Naive thymus-derived CD8-positive, alpha-beta T cell (primary cell): ENCODE measurements around the gene CDK4. TPM values are rescaled to one million over a fixed set of nuclear protein-coding genes. Genes with fewer than 3 reads are reported as not detected.
"Not testable (repeated sequence)": the region's sequence is repeated elsewhere in the genome, so short reads cannot be mapped to it uniquely, and the experiment has no call there.

ENCODE experiments used
- ATAC-seq, 2 donors: fragments of 150-1000 bp; cut with Tn5 transposase in 1 of 2; sonication (Bioruptor Pico), chemical (Tn5 transposase) in 1 of 2; 1 replicate in 1 of 2; 2 replicates in 1 of 2; pipeline ENCODE4 v1.10.0; 2021; ENCODE audit warnings: mild to moderate bottlenecking in 2 of 2, moderate library complexity in 2 of 2
- POLR2A ChIA-PET: fragments of 350-600 bp; sonication (Branson Sonifier 250); formaldehyde crosslinking; loops from one replicate; lab custom pipeline; 2021; ENCODE audit warnings: antibody characterized with exemption; lab: Charles Lee
- DNase-seq, 10 donors: peaks; one replicate each; pipeline versions ENCODE4 v3.0.0 to v3.0.0-alpha.2; 2020 to 2022
- H3K27ac Mint-ChIP-seq, 10 donors: one replicate each; pipeline ENCODE4 v1.8.0; 2020 to 2022; ENCODE audit warnings: mild to moderate bottlenecking in 10 of 10, mixed read lengths in 10 of 10, moderate library complexity in 4 of 10, inconsistent platforms in 1 of 10
- H3K27me3 Mint-ChIP-seq, 5 donors: one replicate each; pipeline ENCODE4 v1.8.0; 2021 to 2022; ENCODE audit warnings: mixed read lengths in 5 of 5
- H3K36me3 Mint-ChIP-seq, 3 donors: one replicate each; pipeline ENCODE4 v1.8.0; 2020 to 2022; ENCODE audit warnings: mixed read lengths in 3 of 3, mild to moderate bottlenecking in 2 of 3, inconsistent platforms in 1 of 3
- H3K4me1 Mint-ChIP-seq, 4 donors: one replicate each; pipeline ENCODE4 v1.8.0; 2021 to 2022; ENCODE audit warnings: mixed read lengths in 4 of 4
- H3K4me3 Mint-ChIP-seq, 10 donors: one replicate each; pipeline ENCODE4 v1.8.0; 2020 to 2022; ENCODE audit warnings: mild to moderate bottlenecking in 10 of 10, mixed read lengths in 10 of 10, moderate library complexity in 6 of 10, inconsistent platforms in 1 of 10
- H3K9me3 Mint-ChIP-seq, 9 donors: one replicate each; pipeline ENCODE4 v1.8.0; 2020 to 2022; ENCODE audit warnings: mixed read lengths in 9 of 9, mild to moderate bottlenecking in 3 of 9, inconsistent platforms in 1 of 9, moderate library complexity in 1 of 9
- polyA plus RNA-seq, 3 donors: library from polyadenylated mRNA; unstranded; fragments of 300-500 nt; fragmentation: Illumina TruSeq; gene quantifications; one replicate each; pipeline ENCODE4 v1.2.3, GENCODE V29; 2021
- total RNA-seq, 8 experiments: library from RNA in 2 of 8; stranded (reverse) in 2 of 8; gene quantifications; one replicate each; pipeline ENCODE4 v1.2.3 and lab custom pipeline; 2021 to 2026

CDK4 gene
- total and polyA plus RNA-seq, 5 experiments from 2014 or later, result 44.6 to 101 (median 71.3) TPM

GRCh38 chr12:57781244-57781643 lies 29.1 kb upstream of the CDK4 start:
- Mint-ChIP-seq H3K4me3 (peak overlapping the region in 9 of 10 donors; percentile 10 to 100 (median 99)), H3K9me3 (no peaks in the 10 kb centered on the region), H3K36me3 (peaks cover 0 to 13% (median 4%) of the 10 kb centered on the region in 3 donors), H3K4me1 (peaks cover 27 to 53% (median 43%) of the 10 kb centered on the region in 4 donors), H3K27ac (peak overlapping the region; percentile 45 to 100 (median 99)), H3K27me3 (peaks cover 0 to 4% (median 0%) of the 10 kb centered on the region in 5 donors)
- peak in 1 of 2 donors; percentile 23 for ATAC-seq
- POLR2A ChIA-PET, result interaction anchor here (0.6 to 3.0 kb wide), 9 partner anchors 9 to 360 kb away, joined by 3 to 20 read pairs (median 5); partner anchors contain the start of genes CDK4, CTDSP2, EEF1AKMT3 and METTL1
- DNase-seq, result peak in 1 of 10 donors; percentile 11

DNA sequence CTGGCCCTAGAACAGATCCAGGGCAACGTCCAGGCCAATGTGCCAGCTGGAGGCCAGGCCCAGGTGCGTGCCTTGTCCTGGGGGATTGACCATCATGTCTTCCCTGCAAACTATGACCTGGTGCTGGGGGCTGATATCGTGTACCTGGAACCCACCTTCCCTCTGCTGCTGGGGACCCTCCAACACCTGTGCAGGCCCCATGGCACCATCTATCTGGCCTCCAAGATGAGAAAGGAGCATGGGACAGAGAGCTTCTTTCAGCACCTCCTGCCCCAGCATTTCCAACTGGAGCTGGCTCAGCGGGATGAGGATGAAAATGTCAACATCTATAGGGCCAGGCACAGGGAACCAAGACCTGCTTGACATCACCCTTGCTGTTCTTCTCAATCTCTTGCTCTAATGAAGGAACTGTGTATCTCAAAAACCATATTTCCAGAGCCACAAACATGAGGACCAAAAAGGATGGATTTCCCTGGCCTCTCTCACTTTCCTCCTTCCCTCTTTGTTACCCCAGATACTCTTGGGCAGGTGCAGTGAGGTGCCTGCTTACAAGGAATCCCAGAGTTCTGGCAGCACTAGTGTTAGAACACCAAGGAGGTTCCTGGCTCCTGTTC lies 28.3 kb upstream of the CDK4 start:
- Mint-ChIP-seq H3K4me3 (peak overlapping the region in 2 of 10 donors; percentile 51 to 100), H3K9me3 (no peaks in the 10 kb centered on the region), H3K36me3 (peaks cover 0 to 4% (median 4%) of the 10 kb centered on the region in 3 donors), H3K4me1 (peaks cover 30 to 52% (median 43%) of the 10 kb centered on the region in 4 donors), H3K27me3 (peaks cover 0 to 4% (median 0%) of the 10 kb centered on the region in 5 donors), H3K27ac (peak overlapping the region in 9 of 10 donors; percentile 45 to 100 (median 99))
- ATAC-seq (no peak), DNase-seq (no peak)
- POLR2A ChIA-PET, result interaction anchor here (1.3 to 3.0 kb wide), 2 partner anchors 22 to 24 kb away, joined by 4 to 9 read pairs; no protein-coding TSS in a partner anchor

DNA sequence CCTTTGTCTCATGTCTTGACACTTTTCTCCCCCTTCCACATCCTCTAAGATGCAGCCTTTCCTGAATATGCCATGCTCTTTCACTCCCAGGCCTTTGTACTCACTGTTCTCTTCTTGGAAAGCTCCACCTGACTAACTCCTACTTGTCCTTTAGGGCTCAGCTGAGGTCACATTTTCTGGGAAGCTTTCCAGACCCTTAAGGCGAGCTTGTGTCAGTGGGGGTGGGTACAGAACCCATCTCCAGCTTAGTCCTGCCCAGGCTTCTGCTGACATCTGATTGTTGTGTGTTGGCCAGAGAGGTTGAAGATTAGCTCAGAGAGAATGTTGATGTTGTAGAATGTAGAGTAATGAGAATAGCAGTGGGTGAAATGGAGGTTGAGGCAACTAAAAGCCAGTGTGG lies 27.6 kb upstream of the CDK4 start:
- DNase-seq (no peak), ATAC-seq (no peak)
- Mint-ChIP-seq H3K4me1 (peaks cover 30 to 52% (median 43%) of the 10 kb centered on the region in 4 donors), H3K9me3 (no peaks in the 10 kb centered on the region), H3K4me3 (no peak overlapping the region), H3K27me3 (peaks cover 0 to 4% (median 0%) of the 10 kb centered on the region in 5 donors), H3K36me3 (peaks cover 0 to 4% (median 4%) of the 10 kb centered on the region in 3 donors), H3K27ac (peak overlapping the region in 7 of 10 donors; percentile 6 to 100 (median 76))
- POLR2A ChIA-PET, result interaction anchor here (1.3 to 3.0 kb wide), 2 partner anchors 21 to 23 kb away, joined by 4 to 9 read pairs; no protein-coding TSS in a partner anchor

GRCh38 chr12:57777911-57778310 lies 25.8 kb upstream of the CDK4 start:
- DNase-seq (no peak), ATAC-seq (no peak)
- H3K9me3 Mint-ChIP-seq, result no peaks in the 10 kb centered on the region
- H3K4me3 Mint-ChIP-seq, result no peak overlapping the region
- H3K27ac Mint-ChIP-seq, result no peak overlapping the region
- POLR2A ChIA-PET, result interaction anchor here (1.0 kb wide), 1 partner anchor 12 kb away, joined by 3 read pairs; no protein-coding TSS in a partner anchor
- H3K4me1 Mint-ChIP-seq, result peaks cover 25 to 43% (median 36%) of the 10 kb centered on the region in 4 donors
- H3K27me3 Mint-ChIP-seq, result peaks cover 0 to 4% (median 0%) of the 10 kb centered on the region in 5 donors
- H3K36me3 Mint-ChIP-seq, result peaks cover 0 to 4% (median 0%) of the 10 kb centered on the region in 3 donors

- Mint-ChIP-seq H3K4me3 (no peak overlapping the region), H3K27ac (no peak overlapping the region), H3K27me3 (peaks cover 0 to under 1% (median 0%) of the 10 kb centered on the region in 5 donors), H3K36me3 (no peaks in the 10 kb centered on the region), H3K9me3 (no peaks in the 10 kb centered on the region), H3K4me1 (peaks cover 22 to 39% (median 32%) of the 10 kb centered on the region in 4 donors)
- POLR2A ChIA-PET, result no interaction called here
- ATAC-seq (no peak), DNase-seq (no peak)
These were observed 25.3 kb upstream of the CDK4 start for GRCh38 chr12:57777367-57777766.

GRCh38 chr12:57776247-57776587 lies 24.1 kb upstream of the CDK4 start:
- Mint-ChIP-seq H3K27me3 (no peaks in the 10 kb centered on the region), H3K27ac (peak overlapping the region in 2 of 10 donors; percentile 56 to 57)
- POLR2A ChIA-PET, result no interaction called here

DNA sequence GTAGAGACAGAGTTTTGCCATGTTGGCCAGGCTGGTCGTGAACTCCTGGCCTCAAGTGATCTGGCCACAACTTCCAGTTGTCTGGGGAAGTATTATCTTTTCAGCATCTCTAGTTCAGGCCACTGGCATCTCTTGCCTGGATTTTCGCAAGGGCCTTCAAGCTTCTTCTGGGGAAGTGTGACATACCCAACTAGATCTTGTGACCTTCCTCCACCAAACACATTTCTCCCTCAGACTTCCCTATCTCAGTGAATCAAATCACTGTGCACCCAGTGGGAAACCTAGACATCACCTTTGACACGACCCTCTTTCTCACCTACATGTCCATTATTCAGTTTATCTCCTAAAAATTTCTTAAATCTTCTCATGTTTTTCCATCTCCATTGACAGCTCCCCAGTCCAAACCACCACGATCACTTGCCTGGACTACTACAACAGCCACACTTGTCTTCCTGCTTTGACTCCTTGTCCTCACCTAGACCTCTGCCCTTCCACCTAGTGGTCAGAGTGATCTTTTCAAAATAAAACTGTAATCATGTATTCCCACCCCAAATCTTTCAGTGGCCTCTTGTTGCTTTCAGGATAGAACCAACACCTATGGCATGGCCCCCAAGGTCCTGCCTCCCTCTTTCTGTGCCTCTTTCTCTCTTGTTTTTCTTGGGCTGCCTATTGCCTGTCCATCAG lies 23.6 kb upstream of the CDK4 start:
- DNase-seq, result no peak

More at GRCh38 chr12:57776247-57776587, 24.1 kb upstream of the CDK4 start:
- peaks cover 21 to 35% (median 29%) of the 10 kb centered on the region in 4 donors for H3K4me1 Mint-ChIP-seq
- no peaks in the 10 kb centered on the region for H3K36me3 Mint-ChIP-seq
- H3K9me3 Mint-ChIP-seq, result no peaks in the 10 kb centered on the region
- no peak overlapping the region for H3K4me3 Mint-ChIP-seq
- no peak for DNase-seq
- no peak for ATAC-seq

DNA sequence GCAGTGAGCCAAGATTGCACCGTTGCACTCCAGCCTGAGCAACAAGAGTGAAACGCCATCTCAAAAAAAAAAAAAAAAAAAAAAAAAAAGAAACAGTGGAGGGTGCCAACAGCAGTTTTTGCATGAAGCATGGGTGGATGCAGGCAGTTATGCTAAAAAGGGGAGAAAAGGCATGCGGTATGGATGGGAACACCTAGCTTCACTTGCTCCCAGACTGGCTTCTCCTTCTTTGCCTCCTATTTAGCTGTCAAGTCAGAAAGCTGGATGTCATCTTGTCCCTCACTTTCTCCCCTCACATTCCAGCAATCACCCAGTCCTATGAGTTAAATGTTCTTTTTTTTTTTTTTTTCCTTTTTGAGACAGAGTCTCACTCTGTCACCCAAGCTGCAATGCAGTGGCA lies 22.9 kb upstream of the CDK4 start:
- H3K9me3 Mint-ChIP-seq, result no peaks in the 10 kb centered on the region
- DNase-seq (no peak), ATAC-seq (no peak)
- peak overlapping the region in 2 of 10 donors; percentile 26 to 43 for H3K4me3 Mint-ChIP-seq
- peaks cover 17 to 28% (median 27%) of the 10 kb centered on the region in 4 donors for H3K4me1 Mint-ChIP-seq
- peaks cover 0 to 4% (median 0%) of the 10 kb centered on the region in 3 donors for H3K36me3 Mint-ChIP-seq
- POLR2A ChIA-PET, result interaction anchor here (1.7 kb wide), 1 partner anchor 8 kb away, joined by 8 read pairs; no protein-coding TSS in a partner anchor
- H3K27me3 Mint-ChIP-seq, result no peaks in the 10 kb centered on the region
- H3K27ac Mint-ChIP-seq, result peak overlapping the region in 1 of 10 donors; percentile 53

More for the DNA sequence above, 23.6 kb upstream of the CDK4 start:
- Mint-ChIP-seq H3K27me3 (no peaks in the 10 kb centered on the region), H3K4me1 (peaks cover 21 to 32% (median 28%) of the 10 kb centered on the region in 4 donors), H3K27ac (peak overlapping the region in 3 of 10 donors; percentile 36 to 57 (median 56)), H3K4me3 (peak overlapping the region in 5 of 10 donors; percentile 3 to 43 (median 15)), H3K36me3 (no peaks in the 10 kb centered on the region), H3K9me3 (no peaks in the 10 kb centered on the region)
- no peak for ATAC-seq
- POLR2A ChIA-PET, result interaction anchor here (1.7 kb wide), 1 partner anchor 8 kb away, joined by 8 read pairs; no protein-coding TSS in a partner anchor

DNA sequence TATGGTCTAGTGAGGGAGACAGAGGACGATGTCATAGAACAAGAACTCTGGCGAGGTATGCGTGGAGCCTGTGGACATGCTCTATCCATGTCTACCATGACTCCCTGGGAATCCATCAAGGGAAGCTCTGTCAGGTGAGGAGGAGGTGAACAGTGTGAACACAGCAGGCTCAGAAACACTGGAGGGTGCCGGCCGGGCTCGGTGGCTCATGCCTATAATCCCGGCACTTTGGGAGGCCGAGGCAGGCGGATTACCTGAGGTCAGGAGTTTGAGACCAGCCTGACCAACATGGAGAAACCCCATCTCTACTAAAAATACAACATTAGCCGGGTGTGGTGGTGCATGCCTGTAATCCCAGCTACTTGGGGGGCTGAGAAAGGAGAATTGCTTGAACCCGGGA lies 22.5 kb upstream of the CDK4 start:
- not testable (repeated sequence) for H3K27me3 Mint-ChIP-seq, DNase-seq, H3K27ac Mint-ChIP-seq, H3K4me3 Mint-ChIP-seq, H3K9me3 Mint-ChIP-seq, H3K36me3 Mint-ChIP-seq, ATAC-seq
- H3K4me1 Mint-ChIP-seq, result peaks cover 17 to 31% (median 26%) of the 10 kb centered on the region in 4 donors
- POLR2A ChIA-PET, result interaction anchor here (1.7 kb wide), 1 partner anchor 9 kb away, joined by 8 read pairs; no protein-coding TSS in a partner anchor

DNA sequence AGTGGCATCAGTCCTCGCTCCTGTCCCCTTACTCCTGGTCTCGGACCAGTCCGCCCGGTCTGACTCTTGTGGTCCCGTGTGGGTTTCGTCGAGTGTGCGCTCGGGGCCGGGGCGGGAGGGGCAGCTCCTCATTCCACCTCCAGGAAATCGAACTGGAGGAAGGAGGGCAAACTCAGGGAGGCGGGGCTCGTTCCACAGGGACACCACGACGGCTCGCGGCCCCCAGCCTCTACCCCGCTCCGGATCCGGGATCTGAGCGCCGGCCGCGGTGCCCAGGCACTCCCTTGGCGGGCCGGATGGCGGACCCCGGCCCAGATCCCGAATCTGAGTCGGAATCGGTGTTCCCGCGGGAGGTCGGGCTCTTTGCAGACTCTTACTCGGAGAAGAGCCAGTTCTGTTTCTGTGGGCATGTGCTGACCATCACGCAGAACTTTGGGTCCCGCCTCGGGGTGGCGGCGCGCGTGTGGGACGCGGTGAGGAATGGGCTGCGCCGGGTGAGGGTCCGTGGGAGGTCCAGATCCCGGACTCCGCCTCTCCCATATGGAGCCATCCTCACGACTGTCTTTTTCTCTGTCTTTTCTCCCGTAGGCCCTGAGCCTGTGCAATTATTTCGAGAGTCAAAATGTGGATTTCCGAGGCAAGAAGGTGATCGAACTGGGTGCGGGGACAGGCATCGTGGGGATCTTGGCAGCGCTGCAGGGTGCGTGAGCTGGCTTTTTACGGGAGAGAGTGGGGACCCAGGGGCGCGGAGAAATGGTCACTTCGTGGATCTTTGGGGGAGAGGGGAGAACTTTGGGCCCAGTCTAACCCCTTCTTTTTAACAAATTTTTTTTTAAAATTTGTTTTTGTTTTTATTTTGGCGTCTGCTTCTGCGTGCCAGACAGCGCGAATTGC lies 20.6 kb upstream of the CDK4 start, which contains the start of gene EEF1AKMT3:
TSS of gene EEF1AKMT3 (plus strand) at position 186 of the 894 bp plus-strand sequence. CDS start at position 297, 111 bp downstream.
- Mint-ChIP-seq H3K4me3 (peak within 1 kb of the TSS; percentile 94 to 99 (median 98)), H3K9me3 (no peaks in the 10 kb centered on the region), H3K36me3 (peaks cover 0 to 18% (median 3%) of the 10 kb centered on the region in 3 donors), H3K27me3 (no peaks in the 10 kb centered on the region), H3K27ac (peak within 1 kb of the TSS; percentile 86 to 99 (median 98)), H3K4me1 (peaks cover 17 to 31% (median 20%) of the 10 kb centered on the region in 4 donors)
- DNase-seq, result peak in 2 of 10 donors; percentile 24 to 32
- peak; percentile 18 to 40 for ATAC-seq
- POLR2A ChIA-PET, result interaction anchor here (0.9 to 1.9 kb wide), 8 partner anchors 9 to 124 kb away, joined by 3 to 20 read pairs (median 7); partner anchors contain the start of genes TSFM and TSPAN31

DNA sequence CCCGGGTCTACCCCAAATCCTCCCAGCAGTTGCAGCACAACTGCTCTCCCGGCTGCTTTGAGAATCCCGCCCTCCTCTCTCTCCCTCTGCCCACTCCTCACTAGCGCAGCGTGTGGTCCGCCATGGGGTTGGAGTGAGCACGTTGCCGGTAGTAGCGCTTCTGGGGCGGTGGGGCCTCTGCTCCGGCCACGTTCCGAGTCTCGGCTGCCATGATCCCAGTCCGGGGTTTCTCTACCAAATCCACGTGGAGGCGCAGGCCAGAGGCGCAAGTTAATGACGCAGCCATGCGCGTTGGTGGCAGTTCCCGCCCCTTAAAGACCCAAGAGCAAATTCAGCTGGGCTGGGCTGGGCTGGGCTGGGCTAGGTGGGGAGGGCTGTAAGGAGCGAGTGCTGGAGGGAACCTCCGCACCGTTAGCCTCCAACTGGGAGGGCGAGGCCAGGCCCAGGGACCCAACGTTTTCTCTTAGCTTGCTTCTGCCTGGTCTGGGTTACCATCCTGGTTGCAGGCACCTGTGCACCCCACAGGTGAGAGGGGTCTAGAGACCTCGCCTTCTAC lies 19.8 kb upstream of the CDK4 start, which contains the start of gene METTL1:
TSS of gene METTL1 (minus strand) at position 233 of the 556 bp plus-strand sequence. CDS start at position 211, 22 bp downstream.
- Mint-ChIP-seq H3K9me3 (no peaks in the 10 kb centered on the region), H3K4me3 (peak within 1 kb of the TSS; percentile 94 to 99 (median 98)), H3K27me3 (peaks cover 0 to 1% (median 0%) of the 10 kb centered on the region in 5 donors), H3K4me1 (peaks cover 17 to 31% (median 21%) of the 10 kb centered on the region in 4 donors), H3K36me3 (peaks cover 0 to 18% (median 3%) of the 10 kb centered on the region in 3 donors), H3K27ac (peak within 1 kb of the TSS; percentile 86 to 99 (median 98))
- ATAC-seq, result peak; percentile 88
- POLR2A ChIA-PET, result interaction anchor here (0.9 to 1.9 kb wide), 8 partner anchors 10 to 125 kb away, joined by 3 to 20 read pairs (median 7); partner anchors contain the start of genes TSFM and TSPAN31
- DNase-seq, result peak; percentile 74 to 93 (median 87)
